HL-60/S4 treated with phorbol 12-myristate 13-acetate at 8.2 ng/mL for 4 days and 3 days (cell line): ENCODE measurements around the gene UNC13C.

Source experiments
- in situ Hi-C: fragments of 300-500 bp; cut with MboI; formaldehyde crosslinking; loops from 2 replicates; pipeline ENCODE4 v1.15.0; 2022; ENCODE audit warnings: low sequenced_read_pairs

Gene UNC13C

DNA sequence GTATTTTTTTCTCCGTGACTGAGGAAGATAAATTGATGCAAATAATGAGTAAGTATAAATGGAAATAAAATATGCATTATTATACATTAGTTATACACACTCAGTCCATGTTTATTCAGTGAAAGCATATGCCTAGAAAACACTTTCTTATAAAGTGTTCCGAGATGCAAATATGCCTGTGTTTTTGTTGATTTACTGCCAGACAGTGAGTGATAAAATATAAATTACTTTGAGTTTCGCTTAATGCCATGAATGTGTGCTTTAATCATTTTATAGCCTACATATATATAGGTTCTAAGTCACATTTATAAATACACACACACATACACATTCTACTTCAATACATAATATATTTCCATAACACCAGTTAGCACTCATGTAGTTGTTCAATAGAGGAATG lies 569.2 kb downstream of the UNC13C start:
- in situ Hi-C loops: no loop called here

- in situ Hi-C loops: no loop called here
Measured at GRCh38 chr15:54550954-54551353, 572.7 kb downstream of the UNC13C start.

DNA sequence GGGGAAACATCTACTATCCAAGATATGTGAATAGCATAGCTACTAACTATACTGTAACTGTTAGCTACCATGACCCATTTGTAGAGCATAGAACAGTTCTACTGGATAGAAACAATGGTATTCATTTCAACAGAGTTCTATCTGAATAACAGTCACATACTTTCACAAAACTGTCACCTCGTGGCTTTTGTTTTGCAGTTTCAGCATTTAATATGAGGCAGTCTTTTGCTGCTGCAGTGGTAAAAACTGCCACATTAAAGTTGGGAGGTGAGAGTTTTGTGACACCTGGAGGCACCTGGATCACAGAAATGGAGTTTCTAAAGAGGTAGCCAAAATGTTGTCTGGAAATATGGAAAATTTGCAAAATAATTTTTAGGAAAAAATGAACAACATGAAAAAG lies 578.0 kb downstream of the UNC13C start:
- in situ Hi-C loops: no loop called here

- in situ Hi-C loops: no loop called here
Measured at GRCh38 chr15:54559405-54560069, 581.3 kb downstream of the UNC13C start.

GRCh38 chr15:54560417-54560816 lies 582.2 kb downstream of the UNC13C start:
- in situ Hi-C loops: no loop called here

DNA sequence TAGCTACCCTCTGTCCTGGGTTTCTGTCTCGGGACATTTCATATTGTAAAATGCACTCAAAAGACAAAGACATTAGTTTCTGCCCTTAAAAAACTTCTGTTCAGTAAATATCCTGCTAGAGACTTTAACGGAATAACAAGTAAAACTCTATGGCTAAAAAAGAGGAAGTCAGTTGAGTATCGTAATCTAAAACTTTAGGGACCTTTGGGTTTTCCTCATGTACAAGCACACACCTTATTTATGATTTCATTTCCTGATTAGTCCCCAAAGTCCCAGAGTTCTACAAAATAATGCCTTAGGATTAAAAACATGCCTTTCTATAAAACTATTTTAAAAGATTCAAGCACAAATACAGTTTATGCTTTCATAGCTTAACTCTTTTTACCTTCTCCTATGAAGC lies 585.9 kb downstream of the UNC13C start:
- in situ Hi-C loops: no loop called here

- in situ Hi-C loops: no loop called here
Measured at GRCh38 chr15:54566654-54567053, 588.4 kb downstream of the UNC13C start.

GRCh38 chr15:54567408-54568035 lies 589.3 kb downstream of the UNC13C start:
- in situ Hi-C loops: no loop called here

DNA sequence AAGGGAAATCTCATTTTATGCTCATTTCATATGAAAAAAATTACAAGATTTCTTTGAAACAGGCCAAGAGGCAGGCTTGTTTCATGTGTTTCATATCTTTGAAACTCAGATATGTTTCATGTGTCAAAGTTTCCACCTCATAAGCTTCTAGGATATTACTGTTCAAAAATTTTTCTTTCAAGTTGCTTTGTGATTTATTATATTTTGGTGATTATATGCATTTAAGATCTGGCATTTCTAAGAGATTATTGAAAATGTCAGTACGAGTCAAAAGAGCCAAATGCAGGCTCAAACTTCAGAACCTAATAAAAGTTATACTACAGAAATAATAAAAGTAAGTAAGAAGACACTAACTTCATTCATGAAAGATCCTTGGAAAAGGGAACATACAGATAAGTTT lies 590.1 kb downstream of the UNC13C start:
- in situ Hi-C loops: no loop called here

DNA sequence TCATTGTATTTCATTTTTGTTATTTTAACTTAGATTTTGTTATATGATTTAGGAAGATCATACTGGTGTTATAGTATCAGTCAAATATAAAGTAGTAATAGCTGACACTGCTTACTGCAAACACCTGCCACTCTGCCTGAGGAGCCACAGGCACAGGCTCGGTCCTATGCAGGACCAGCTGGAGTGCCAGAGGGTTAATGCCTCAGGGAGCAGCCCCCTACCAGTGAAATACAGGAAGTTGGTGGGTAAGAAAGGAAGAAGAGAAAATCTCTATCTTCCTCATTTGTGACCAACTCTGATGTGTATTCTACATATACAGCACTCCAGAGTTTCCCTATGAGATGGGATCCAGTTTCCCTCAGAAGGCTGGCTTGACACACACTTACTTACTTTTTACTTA lies 593.3 kb downstream of the UNC13C start:
- in situ Hi-C loops: no loop called here

GRCh38 chr15:54575586-54575985 lies 597.3 kb downstream of the UNC13C start:
- in situ Hi-C loops: no loop called here

GRCh38 chr15:54576298-54576935 lies 598.2 kb downstream of the UNC13C start:
- in situ Hi-C loops: no loop called here

DNA sequence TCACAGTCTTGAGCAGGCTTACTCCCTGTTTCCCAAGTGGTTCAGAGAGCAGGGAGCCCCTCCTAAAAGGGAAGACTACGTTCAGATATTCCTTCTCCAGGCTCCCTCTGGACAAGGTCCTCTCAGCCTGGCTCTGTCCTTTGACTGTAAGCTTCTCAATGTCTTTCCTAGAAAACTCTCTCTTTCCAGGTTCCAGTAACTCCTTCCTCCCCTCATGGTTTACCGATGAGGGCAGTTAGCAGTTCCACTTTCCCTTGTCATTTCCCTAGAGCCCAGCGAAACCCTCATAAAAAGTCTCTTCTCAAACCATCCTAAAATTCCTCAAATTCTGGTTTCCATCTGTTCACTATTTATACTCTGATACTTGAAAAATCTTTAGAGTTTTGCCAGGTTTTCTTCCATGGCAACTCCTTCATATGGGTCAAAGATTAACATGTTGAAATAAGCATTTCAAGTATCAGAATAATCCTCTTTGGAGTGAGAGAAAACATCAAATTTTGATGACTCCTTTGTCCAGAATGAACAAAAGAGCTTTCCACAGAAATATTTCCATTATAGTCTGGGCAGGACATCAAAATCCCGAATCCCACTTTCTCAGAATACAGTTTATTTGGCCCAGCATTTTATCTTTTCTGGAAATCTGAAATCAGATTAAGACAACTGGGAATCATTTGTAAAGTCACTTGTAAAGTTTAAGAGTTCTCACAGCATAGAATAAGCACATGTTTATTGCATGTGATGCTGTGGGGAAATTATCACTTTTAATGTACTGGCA lies 599.4 kb downstream of the UNC13C start:
- in situ Hi-C loops: no loop called here

- in situ Hi-C loops: no loop called here
Measured at GRCh38 chr15:54579855-54580254, 601.6 kb downstream of the UNC13C start.

- in situ Hi-C loops: no loop called here
Measured at GRCh38 chr15:54580643-54581042, 602.4 kb downstream of the UNC13C start.

GRCh38 chr15:54582863-54583643 lies 604.8 kb downstream of the UNC13C start:
- in situ Hi-C loops: no loop called here

DNA sequence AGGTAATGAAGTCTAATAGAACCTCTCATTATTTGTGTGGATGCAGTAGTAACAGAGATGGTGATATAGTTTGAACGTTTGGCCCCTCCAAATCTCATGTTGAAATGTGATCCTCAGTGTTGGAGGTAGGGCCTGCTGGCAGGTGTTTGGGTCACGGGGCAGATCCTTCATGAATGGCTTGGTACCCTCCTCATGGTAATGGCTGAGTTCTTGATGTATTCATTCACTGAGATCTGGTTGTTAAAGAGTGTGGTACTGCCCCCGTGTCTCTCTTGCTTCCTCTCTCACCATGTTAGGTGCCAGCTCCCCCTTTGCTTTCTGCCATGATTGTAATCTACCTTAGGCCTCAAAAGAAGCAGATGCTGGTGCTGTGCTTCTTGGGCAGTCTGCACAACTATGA lies 606.8 kb downstream of the UNC13C start:
- in situ Hi-C loops: no loop called here

- in situ Hi-C loops: no loop called here
Measured at GRCh38 chr15:54594115-54594514, 615.9 kb downstream of the UNC13C start.

DNA sequence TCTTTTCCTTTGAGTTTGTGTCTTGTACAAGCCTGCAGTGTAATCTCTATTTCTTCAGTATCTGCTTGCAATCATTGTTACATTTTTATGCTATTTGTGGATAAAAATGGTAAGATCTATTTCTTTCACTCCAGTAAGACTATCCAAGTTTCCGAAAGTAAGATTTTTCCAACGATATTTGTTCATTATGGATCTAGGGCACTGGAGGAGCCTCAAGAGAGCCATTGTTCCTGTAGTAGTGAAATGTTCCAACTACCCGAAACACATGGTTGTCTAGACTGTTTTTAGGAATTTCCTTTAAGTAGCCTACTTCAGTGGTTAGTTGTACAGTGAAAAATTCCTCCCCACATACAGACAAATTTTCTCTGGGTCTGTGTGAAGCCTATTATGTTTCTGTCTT lies 621.1 kb downstream of the UNC13C start:
- in situ Hi-C loops: no loop called here

- in situ Hi-C loops: no loop called here
Measured at GRCh38 chr15:54605043-54605442, 626.8 kb downstream of the UNC13C start.

DNA sequence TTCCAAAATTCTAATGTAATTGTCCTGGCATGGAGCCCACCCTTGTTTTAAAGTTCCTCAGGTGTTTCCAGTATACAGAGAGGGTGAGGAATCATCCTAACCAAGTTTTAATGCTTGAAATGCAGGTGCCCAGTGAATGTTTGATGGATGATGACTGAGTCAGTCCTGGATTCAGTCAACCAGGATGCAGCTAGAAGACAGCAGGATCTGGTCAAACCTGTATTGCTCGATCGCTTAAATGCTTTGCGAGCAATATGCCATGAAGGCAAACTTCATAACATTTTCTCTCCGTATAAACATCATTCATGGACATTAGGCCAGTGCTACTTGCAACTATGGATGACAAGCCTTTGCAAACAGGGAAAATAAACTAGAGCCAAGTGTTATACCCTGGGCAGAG lies 627.3 kb downstream of the UNC13C start:
- in situ Hi-C loops: no loop called here
